Left colon (tissue), 2 donors: ENCODE measurements around the gene CAVIN2. TPM values are rescaled to one million over a fixed set of nuclear protein-coding genes. Genes with fewer than 3 reads are reported as not detected.

Source experiments
- total RNA-seq, 2 donors: library from RNA; stranded (reverse); fragmentation: NEBNext Ultra II Directional; extraction: Animal tissue kit (Norgen Biotek cat#: 25700); gene quantifications; one replicate each; pipeline ENCODE4 v1.2.1, GENCODE V29; 2021
- donor health status: DM: no; HTN: no; CAD: no.
- donor health status: DM: yes; HTN: yes; CAD: no.

The CAVIN2 gene
- total RNA-seq, 2 donors from 2014 or later: 9.6 to 16.2 TPM

Other genes starting within 250 kb of the CAVIN2 start
- 10 to 100 TPM; 19.0 to 28.0 TPM for gene NABP1, start 169.0 kb downstream of the CAVIN2 start, total RNA-seq